ENCODE measurements around the gene PRSS57.

- TF ChIP-seq CTCF (IDR thresholded peaks at IDR 0.05; ENCODE audit: low read depth, low read length) (no peak), EZH2phosphoT487 (IDR thresholded peaks at IDR 0.05; ENCODE audit: low read depth) (no peak)
Measured at GRCh38 chr19:660793-661426, 34.3 kb downstream of the PRSS57 start.

All from OCI-LY3 (cell line).